HepG2 (cell line): ENCODE results near the gene ZBTB34. TPM values are rescaled to one million over a fixed set of nuclear protein-coding genes. Genes with fewer than 3 reads are reported as not detected.

Source experiments
- CBX5 ChIP-seq: sonication (generic); formaldehyde crosslinking; IDR thresholded peaks from 2 replicates; pipeline ENCODE4 v1.4.0; 2020; ENCODE audit warnings: missing genetic modification reagents, borderline replicate concordance
- FOXK1 ChIP-seq: sonication (generic); formaldehyde crosslinking; IDR thresholded peaks from 2 replicates; pipeline ENCODE4 v1.4.0; 2020; ENCODE audit warnings: low read depth, missing genetic modification reagents, borderline replicate concordance
- KDM1A ChIP-seq: IDR thresholded peaks from 2 replicates; pipeline ENCODE4 v1.6.1; 2016; ENCODE audit warnings: missing compliant biosample characterization
- KLF11 ChIP-seq: IDR thresholded peaks from 2 replicates; pipeline ENCODE4 v1.6.1; 2016; ENCODE audit warnings: missing compliant biosample characterization
- NFYC ChIP-seq: IDR thresholded peaks from 2 replicates; pipeline ENCODE4 v1.6.1; 2016; ENCODE audit warnings: missing genetic modification reagents, missing compliant biosample characterization
- PLRG1 ChIP-seq: fragments of 450-650 bp; conservative IDR thresholded peaks from 2 replicates; pipeline ENCODE4 v1.6.1; 2016
- SNAI1 ChIP-seq: sonication (generic); formaldehyde crosslinking; IDR thresholded peaks from 2 replicates; pipeline ENCODE4 v1.5.0; 2020; ENCODE audit warnings: mild to moderate bottlenecking, missing genetic modification reagents, borderline replicate concordance
- TAF15 ChIP-seq: fragments of 200-400 bp; formaldehyde crosslinking; IDR thresholded peaks from one replicate; pipeline ENCODE4 v1.6.1; 2018; ENCODE audit warnings: mild to moderate bottlenecking, low read depth, low read length; ENCODE audit not compliant: poor library complexity, severe bottlenecking
- U2AF2 ChIP-seq: fragments of 200-400 bp; formaldehyde crosslinking; IDR thresholded peaks from 2 replicates; pipeline ENCODE4 v1.6.1; 2017; ENCODE audit warnings: low read depth, mild to moderate bottlenecking, low read length
- XRCC5 ChIP-seq: fragments of 200-400 bp; formaldehyde crosslinking; optimal IDR thresholded peaks from 2 replicates; pipeline ENCODE3; 2017; ENCODE audit warnings: mild to moderate bottlenecking, low read length
- ZNF543 ChIP-seq: sonication (generic); formaldehyde crosslinking; IDR thresholded peaks from 2 replicates; pipeline ENCODE4 v1.4.0; 2020; ENCODE audit warnings: mild to moderate bottlenecking, missing genetic modification reagents
- ZNF550 ChIP-seq: sonication (generic); formaldehyde crosslinking; IDR thresholded peaks from 2 replicates; pipeline ENCODE4 v1.4.0; 2020; ENCODE audit warnings: mild to moderate bottlenecking, missing genetic modification reagents, borderline replicate concordance
- ZNF776 ChIP-seq: sonication (generic); formaldehyde crosslinking; IDR thresholded peaks from 2 replicates; pipeline ENCODE4 v1.4.0; 2020; ENCODE audit warnings: mild to moderate bottlenecking, missing genetic modification reagents
- ZNF879 ChIP-seq: sonication (generic); formaldehyde crosslinking; IDR thresholded peaks from 2 replicates; pipeline ENCODE4 v1.8.1; 2023; ENCODE audit warnings: missing genetic modification reagents
- polyA plus RNA-seq, 8 experiments: library from polyadenylated mRNA; depleted of rRNA in 3 of 8; stranded (reverse) in 7 of 8; unstranded in 1 of 8; fragments of >200 nt; fragmentation: Illumina TruSeq in 4 of 8; extraction: Trizol in 4 of 8; gene quantifications; 2 replicates each; pipeline versions ENCODE4 v1.2.1 to v1.2.3, GENCODE V29; 2011 to 2016; ENCODE audit warnings: low read depth in 4 of 8, missing spikeins in 1 of 8, mixed read lengths in 1 of 8; ENCODE audit not compliant: insufficient read depth in 1 of 8
- total RNA-seq, 5 experiments: library from RNA; depleted of rRNA; stranded (reverse); fragments of >200 nt; fragmentation: Illumina TruSeq; extraction: Trizol; gene quantifications; 2 replicates each; pipeline ENCODE4 v1.2.3, GENCODE V29; 2016; ENCODE audit warnings: low read depth in 1 of 5
- TF ChIP-seq, protein P1 (sequence below): sonication (generic); formaldehyde crosslinking; IDR thresholded peaks from 2 replicates; pipeline ENCODE4 v1.4.0; 2020; ENCODE audit warnings: missing genetic modification reagents, borderline replicate concordance
- TF ChIP-seq, protein P2 (sequence below): sonication (generic); formaldehyde crosslinking; IDR thresholded peaks from 2 replicates; pipeline ENCODE4 v1.9.0; 2021; ENCODE audit warnings: missing genetic modification reagents, mild to moderate bottlenecking, borderline replicate concordance
- TF ChIP-seq, protein P3 (sequence below): sonication (generic); formaldehyde crosslinking; IDR thresholded peaks from 2 replicates; pipeline ENCODE4 v1.4.0; 2020; ENCODE audit warnings: mild to moderate bottlenecking, missing genetic modification reagents, borderline replicate concordance
- TF ChIP-seq, protein P4 (sequence below), 2 experiments: IDR thresholded peaks; 2 replicates each; pipeline ENCODE4 v1.6.1; 2011 to 2012; ENCODE audit warnings: low read length in 2 of 2, borderline replicate concordance in 1 of 2, low read depth in 1 of 2, mild to moderate bottlenecking in 1 of 2, moderate library complexity in 1 of 2

Gene ZBTB34
- total and polyA plus RNA-seq, 2 of the 13 experiments (the other 11 are each of a cell fraction or from before 2014, with no cell fraction given), result 5.9 to 8.7 TPM

DNA sequence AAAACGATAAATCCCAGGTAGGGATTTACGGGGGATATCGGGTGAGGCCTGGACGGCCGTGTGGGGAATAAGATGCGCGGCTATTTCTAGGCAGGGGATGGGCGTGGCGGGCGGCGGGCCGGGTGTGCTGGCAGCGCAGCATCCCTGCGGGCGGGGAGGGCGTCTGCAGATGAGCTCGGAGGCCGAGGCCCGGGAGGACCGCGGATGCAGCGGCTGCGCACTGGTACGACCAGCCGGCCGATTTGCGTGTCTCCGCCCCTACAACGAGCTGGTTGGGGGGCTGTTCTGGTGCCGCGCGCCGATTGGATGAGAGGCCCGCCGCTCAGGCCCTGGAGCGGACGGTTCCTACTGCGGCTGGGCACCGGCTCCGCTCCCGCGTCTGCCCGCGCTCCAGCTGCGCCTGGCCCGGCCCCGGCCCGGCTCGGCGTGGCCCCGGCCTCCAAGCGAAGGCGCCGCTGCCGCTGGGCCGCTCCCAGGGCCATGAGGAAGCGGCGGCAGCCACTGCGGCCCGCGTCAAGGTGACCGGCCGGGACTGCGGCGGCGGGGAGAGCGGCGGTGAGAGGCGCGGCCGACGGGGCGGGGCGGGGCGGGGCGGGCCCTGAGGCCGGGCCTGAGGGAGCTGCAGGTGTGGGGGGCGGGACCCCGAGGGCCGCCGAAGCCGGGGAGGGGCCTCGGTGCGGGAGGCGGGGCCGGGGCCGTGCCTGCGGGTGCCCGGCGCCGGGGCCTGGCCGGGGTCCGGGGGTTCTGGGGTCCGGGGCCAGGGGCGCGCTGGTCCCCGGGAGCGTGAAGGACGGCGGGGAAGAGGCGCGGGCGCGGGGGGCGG, 54.2 kb downstream of the ZBTB34 start, which contains the start of gene RALGPS1 (continued):
- TF ChIP-seq, protein P1, sequence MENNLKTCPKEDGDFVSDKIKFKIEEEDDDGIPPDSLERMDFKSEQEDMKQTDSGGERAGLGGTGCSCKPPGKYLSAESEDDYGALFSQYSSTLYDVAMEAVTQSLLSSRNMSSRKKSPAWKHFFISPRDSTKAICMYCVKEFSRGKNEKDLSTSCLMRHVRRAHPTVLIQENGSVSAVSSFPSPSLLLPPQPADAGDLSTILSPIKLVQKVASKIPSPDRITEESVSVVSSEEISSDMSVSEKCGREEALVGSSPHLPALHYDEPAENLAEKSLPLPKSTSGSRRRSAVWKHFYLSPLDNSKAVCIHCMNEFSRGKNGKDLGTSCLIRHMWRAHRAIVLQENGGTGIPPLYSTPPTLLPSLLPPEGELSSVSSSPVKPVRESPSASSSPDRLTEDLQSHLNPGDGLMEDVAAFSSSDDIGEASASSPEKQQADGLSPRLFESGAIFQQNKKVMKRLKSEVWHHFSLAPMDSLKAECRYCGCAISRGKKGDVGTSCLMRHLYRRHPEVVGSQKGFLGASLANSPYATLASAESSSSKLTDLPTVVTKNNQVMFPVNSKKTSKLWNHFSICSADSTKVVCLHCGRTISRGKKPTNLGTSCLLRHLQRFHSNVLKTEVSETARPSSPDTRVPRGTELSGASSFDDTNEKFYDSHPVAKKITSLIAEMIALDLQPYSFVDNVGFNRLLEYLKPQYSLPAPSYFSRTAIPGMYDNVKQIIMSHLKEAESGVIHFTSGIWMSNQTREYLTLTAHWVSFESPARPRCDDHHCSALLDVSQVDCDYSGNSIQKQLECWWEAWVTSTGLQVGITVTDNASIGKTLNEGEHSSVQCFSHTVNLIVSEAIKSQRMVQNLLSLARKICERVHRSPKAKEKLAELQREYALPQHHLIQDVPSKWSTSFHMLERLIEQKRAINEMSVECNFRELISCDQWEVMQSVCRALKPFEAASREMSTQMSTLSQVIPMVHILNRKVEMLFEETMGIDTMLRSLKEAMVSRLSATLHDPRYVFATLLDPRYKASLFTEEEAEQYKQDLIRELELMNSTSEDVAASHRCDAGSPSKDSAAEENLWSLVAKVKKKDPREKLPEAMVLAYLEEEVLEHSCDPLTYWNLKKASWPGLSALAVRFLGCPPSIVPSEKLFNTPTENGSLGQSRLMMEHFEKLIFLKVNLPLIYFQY (CRISPR knock-in tag), result no peak
- TF ChIP-seq SNAI1 (no peak), ZNF879 (CRISPR knock-in tag) (no peak), KLF11 (CRISPR knock-in tag) (no peak), ZNF776 (CRISPR knock-in tag) (no peak; the same call in 1 of the 2 replicates), ZNF550 (CRISPR knock-in tag) (no peak), PLRG1 (no peak), NFYC (CRISPR knock-in tag) (peak; percentile 91), CBX5 (CRISPR knock-in tag) (no peak), FOXK1 (CRISPR knock-in tag) (no peak), U2AF2 (no peak), KDM1A (peak; percentile 84), TAF15 (no peak), ZNF543 (CRISPR knock-in tag) (no peak), XRCC5 (peak; percentile 38)
- TF ChIP-seq, protein P2, sequence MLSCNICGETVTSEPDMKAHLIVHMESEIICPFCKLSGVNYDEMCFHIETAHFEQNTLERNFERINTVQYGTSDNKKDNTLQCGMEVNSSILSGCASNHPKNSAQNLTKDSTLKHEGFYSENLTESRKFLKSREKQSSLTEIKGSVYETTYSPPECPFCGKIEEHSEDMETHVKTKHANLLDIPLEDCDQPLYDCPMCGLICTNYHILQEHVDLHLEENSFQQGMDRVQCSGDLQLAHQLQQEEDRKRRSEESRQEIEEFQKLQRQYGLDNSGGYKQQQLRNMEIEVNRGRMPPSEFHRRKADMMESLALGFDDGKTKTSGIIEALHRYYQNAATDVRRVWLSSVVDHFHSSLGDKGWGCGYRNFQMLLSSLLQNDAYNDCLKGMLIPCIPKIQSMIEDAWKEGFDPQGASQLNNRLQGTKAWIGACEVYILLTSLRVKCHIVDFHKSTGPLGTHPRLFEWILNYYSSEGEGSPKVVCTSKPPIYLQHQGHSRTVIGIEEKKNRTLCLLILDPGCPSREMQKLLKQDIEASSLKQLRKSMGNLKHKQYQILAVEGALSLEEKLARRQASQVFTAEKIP (CRISPR knock-in tag), result no peak
- TF ChIP-seq, protein P3, sequence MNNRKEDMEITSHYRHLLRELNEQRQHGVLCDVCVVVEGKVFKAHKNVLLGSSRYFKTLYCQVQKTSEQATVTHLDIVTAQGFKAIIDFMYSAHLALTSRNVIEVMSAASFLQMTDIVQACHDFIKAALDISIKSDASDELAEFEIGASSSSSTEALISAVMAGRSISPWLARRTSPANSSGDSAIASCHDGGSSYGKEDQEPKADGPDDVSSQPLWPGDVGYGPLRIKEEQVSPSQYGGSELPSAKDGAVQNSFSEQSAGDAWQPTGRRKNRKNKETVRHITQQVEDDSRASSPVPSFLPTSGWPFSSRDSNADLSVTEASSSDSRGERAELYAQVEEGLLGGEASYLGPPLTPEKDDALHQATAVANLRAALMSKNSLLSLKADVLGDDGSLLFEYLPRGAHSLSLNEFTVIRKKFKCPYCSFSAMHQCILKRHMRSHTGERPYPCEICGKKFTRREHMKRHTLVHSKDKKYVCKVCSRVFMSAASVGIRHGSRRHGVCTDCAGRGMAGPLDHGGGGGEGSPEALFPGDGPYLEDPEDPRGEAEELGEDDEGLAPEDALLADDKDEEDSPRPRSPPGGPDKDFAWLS (CRISPR knock-in tag), result no peak
- TF ChIP-seq, protein P4, sequence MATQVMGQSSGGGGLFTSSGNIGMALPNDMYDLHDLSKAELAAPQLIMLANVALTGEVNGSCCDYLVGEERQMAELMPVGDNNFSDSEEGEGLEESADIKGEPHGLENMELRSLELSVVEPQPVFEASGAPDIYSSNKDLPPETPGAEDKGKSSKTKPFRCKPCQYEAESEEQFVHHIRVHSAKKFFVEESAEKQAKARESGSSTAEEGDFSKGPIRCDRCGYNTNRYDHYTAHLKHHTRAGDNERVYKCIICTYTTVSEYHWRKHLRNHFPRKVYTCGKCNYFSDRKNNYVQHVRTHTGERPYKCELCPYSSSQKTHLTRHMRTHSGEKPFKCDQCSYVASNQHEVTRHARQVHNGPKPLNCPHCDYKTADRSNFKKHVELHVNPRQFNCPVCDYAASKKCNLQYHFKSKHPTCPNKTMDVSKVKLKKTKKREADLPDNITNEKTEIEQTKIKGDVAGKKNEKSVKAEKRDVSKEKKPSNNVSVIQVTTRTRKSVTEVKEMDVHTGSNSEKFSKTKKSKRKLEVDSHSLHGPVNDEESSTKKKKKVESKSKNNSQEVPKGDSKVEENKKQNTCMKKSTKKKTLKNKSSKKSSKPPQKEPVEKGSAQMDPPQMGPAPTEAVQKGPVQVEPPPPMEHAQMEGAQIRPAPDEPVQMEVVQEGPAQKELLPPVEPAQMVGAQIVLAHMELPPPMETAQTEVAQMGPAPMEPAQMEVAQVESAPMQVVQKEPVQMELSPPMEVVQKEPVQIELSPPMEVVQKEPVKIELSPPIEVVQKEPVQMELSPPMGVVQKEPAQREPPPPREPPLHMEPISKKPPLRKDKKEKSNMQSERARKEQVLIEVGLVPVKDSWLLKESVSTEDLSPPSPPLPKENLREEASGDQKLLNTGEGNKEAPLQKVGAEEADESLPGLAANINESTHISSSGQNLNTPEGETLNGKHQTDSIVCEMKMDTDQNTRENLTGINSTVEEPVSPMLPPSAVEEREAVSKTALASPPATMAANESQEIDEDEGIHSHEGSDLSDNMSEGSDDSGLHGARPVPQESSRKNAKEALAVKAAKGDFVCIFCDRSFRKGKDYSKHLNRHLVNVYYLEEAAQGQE (IDR thresholded peaks at IDR 0.05; ENCODE audit: borderline replicate concordance in 1 of 2, low read depth in 1 of 2, low read length in 2 of 2), result no peak
